ENCODE data around the gene APCDD1L.

DNA sequence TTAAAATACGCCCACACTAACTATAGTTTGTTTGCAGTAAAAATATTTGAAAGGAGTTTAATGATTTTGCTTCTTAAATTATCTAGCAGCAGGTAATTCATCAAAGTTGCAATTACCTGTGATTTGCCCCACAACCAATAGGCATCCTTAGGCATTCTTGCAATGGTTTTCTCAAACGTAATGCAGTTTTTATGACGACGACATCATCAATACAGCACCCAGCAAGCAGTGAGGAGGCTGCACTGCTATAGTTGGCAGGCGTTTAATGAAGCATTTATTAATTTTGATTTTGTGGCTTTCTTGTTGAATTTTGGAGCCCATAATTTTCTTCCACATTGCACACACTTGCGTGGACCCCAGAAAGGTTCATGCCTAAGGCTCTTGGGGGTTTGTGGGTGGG is 28.1 kb upstream of the APCDD1L start:
- TF ChIP-seq, protein P1, sequence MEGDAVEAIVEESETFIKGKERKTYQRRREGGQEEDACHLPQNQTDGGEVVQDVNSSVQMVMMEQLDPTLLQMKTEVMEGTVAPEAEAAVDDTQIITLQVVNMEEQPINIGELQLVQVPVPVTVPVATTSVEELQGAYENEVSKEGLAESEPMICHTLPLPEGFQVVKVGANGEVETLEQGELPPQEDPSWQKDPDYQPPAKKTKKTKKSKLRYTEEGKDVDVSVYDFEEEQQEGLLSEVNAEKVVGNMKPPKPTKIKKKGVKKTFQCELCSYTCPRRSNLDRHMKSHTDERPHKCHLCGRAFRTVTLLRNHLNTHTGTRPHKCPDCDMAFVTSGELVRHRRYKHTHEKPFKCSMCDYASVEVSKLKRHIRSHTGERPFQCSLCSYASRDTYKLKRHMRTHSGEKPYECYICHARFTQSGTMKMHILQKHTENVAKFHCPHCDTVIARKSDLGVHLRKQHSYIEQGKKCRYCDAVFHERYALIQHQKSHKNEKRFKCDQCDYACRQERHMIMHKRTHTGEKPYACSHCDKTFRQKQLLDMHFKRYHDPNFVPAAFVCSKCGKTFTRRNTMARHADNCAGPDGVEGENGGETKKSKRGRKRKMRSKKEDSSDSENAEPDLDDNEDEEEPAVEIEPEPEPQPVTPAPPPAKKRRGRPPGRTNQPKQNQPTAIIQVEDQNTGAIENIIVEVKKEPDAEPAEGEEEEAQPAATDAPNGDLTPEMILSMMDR (IDR thresholded peaks at IDR 0.05): no peak
- no peak for TF ChIP-seq POLR2A (IDR thresholded peaks at IDR 0.05)

All from breast epithelium (tissue), 3 donors.